Spleen (tissue), 7 donors: ENCODE results near the gene DES.

Experiments used
- POLR2AphosphoS5 ChIP-seq, 3 donors: sonication (generic); formaldehyde crosslinking; IDR thresholded peaks; one replicate each; pipeline ENCODE4 v1.5.1; 2017; ENCODE audit warnings: antibody characterized with exemption in 3 of 3
- TF ChIP-seq, protein P1 (sequence below), 11 experiments: fragments of 200-600 bp in 7 of 11; fragments of 450-650 bp in 4 of 11; sonication (generic) in 4 of 11; IDR thresholded peaks in 8 of 11; conservative IDR thresholded peaks in 3 of 11; 1 replicate in 7 of 11; 2 replicates in 4 of 11; pipeline versions ENCODE4 v1.4.0 to v1.8.0; 2016 to 2021; ENCODE audit warnings: antibody characterized with exemption in 11 of 11, inconsistent platforms in 4 of 11, mild to moderate bottlenecking in 1 of 11
- donor health status: DM: no; HTN: no; CAD: no; lungs with moderate emphysema.
- donor health status: DM: no; HTN: no; CAD: no.
- donor health status: DM: no; HTN: no; CAD: no.

DNA sequence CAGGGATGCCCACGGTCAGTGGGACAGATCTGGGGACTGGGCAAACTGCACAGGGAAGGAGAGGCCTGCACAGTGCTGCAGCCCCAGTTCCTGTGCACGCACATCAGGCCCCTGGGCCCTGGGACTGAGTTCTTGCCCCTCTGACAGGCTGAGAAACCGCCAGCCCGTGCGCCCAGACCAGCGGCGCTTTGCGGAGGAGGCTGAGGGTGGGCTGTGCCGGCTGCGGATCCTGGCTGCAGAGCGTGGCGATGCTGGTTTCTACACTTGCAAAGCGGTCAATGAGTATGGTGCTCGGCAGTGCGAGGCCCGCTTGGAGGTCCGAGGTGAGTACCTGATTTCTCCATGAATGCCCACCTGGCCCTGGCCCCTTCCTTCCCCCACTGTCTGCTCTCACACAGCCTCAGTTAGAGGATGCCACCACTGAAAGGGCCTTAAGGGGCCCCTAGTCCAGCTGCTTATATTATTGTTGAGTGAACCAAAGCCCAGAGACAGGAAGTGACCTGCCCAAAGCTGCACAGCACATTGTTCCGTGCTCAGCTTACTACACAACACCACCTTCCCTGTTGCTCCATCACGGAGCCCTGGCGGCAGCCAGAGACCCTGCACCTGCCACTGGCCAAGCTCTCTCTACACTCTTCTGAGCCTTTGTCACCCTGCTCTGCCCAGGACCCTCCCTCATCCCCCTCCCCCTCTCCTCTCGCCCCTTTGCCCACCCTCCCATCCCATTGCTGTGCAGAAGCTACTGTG is 46.3 kb downstream of the DES start:
- no peak for TF ChIP-seq POLR2AphosphoS5 (IDR thresholded peaks at IDR 0.05)
- TF ChIP-seq, protein P1, sequence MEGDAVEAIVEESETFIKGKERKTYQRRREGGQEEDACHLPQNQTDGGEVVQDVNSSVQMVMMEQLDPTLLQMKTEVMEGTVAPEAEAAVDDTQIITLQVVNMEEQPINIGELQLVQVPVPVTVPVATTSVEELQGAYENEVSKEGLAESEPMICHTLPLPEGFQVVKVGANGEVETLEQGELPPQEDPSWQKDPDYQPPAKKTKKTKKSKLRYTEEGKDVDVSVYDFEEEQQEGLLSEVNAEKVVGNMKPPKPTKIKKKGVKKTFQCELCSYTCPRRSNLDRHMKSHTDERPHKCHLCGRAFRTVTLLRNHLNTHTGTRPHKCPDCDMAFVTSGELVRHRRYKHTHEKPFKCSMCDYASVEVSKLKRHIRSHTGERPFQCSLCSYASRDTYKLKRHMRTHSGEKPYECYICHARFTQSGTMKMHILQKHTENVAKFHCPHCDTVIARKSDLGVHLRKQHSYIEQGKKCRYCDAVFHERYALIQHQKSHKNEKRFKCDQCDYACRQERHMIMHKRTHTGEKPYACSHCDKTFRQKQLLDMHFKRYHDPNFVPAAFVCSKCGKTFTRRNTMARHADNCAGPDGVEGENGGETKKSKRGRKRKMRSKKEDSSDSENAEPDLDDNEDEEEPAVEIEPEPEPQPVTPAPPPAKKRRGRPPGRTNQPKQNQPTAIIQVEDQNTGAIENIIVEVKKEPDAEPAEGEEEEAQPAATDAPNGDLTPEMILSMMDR (IDR thresholded peaks at IDR 0.05 in 8 of 11, conservative IDR thresholded peaks at IDR 0.05 in 3 of 11) = no peak
